HepG2 (cell line): ENCODE data around the gene ADM. TPM values are rescaled to one million over a fixed set of nuclear protein-coding genes. Genes with fewer than 3 reads are reported as not detected.

Source experiments
- BRD4 ChIP-seq: sonication (generic); formaldehyde crosslinking; IDR thresholded peaks from 2 replicates; pipeline ENCODE4 v1.4.0; 2020; ENCODE audit warnings: missing genetic modification reagents
- GATA4 ChIP-seq: sonication (generic); IDR thresholded peaks from 2 replicates; pipeline ENCODE4 v1.6.1; 2016; ENCODE audit warnings: antibody characterized with exemption, low read depth, borderline replicate concordance
- GTF3A ChIP-seq: sonication (generic); formaldehyde crosslinking; conservative IDR thresholded peaks from 2 replicates; pipeline ENCODE4 v1.4.0; 2020; ENCODE audit warnings: mild to moderate bottlenecking, missing genetic modification reagents
- HMG20A ChIP-seq: IDR thresholded peaks from 2 replicates; pipeline ENCODE4 v1.6.1; 2016; ENCODE audit warnings: borderline replicate concordance
- HNF4G ChIP-seq, 2 experiments: sonication (generic) in 1 of 2; formaldehyde crosslinking in 1 of 2; IDR thresholded peaks; 2 replicates each; pipeline versions ENCODE4 v1.4.0 to v1.6.1; 2011 to 2020; ENCODE audit warnings: borderline replicate concordance in 2 of 2, low read depth in 2 of 2, mild to moderate bottlenecking in 2 of 2, low read length in 1 of 2, missing genetic modification reagents in 1 of 2, moderate library complexity in 1 of 2
- IKZF4 ChIP-seq: sonication (generic); formaldehyde crosslinking; IDR thresholded peaks from 2 replicates; pipeline ENCODE4 v1.5.1; 2020; ENCODE audit warnings: borderline replicate concordance, mild to moderate bottlenecking, low read depth, missing genetic modification reagents; ENCODE audit errors: not compliant biosample characterization
- KLF16 ChIP-seq, 2 experiments: sonication (generic) in 1 of 2; formaldehyde crosslinking in 1 of 2; IDR thresholded peaks; 2 replicates each; pipeline versions ENCODE4 v1.6.1 to v1.8.0; 2016 to 2023; ENCODE audit warnings: missing genetic modification reagents in 2 of 2, missing compliant biosample characterization in 1 of 2
- MAF1 ChIP-seq: sonication (generic); formaldehyde crosslinking; IDR thresholded peaks from 2 replicates; pipeline ENCODE4 v1.5.0; 2020; ENCODE audit warnings: missing genetic modification reagents, borderline replicate concordance
- POGZ ChIP-seq: sonication (generic); formaldehyde crosslinking; IDR thresholded peaks from 2 replicates; pipeline ENCODE4 v1.4.0; 2020; ENCODE audit warnings: mild to moderate bottlenecking, missing genetic modification reagents
- POLR2AphosphoS2 ChIP-seq: IDR thresholded peaks from 2 replicates; pipeline ENCODE4 v1.6.1; 2011; ENCODE audit warnings: low read depth, low read length, improper control_type of control experiment
- RFX5 ChIP-seq: IDR thresholded peaks from 2 replicates; pipeline ENCODE4 v1.6.1; 2011; ENCODE audit warnings: low read depth, low read length, improper control_type of control experiment
- RXRA ChIP-seq: sonication (generic); formaldehyde crosslinking; IDR thresholded peaks from 2 replicates; pipeline ENCODE4 v1.5.1; 2020; ENCODE audit warnings: missing genetic modification reagents
- STAG1 ChIP-seq: sonication (generic); formaldehyde crosslinking; IDR thresholded peaks from 2 replicates; pipeline ENCODE4 v1.4.0; 2020; ENCODE audit warnings: missing genetic modification reagents
- TBL1XR1 ChIP-seq: fragments of 150-350 bp; IDR thresholded peaks from 2 replicates; pipeline ENCODE4 v1.6.1; 2014; ENCODE audit warnings: borderline replicate concordance, low read length; ENCODE audit not compliant: partially characterized antibody
- ZNF44 ChIP-seq: sonication (generic); formaldehyde crosslinking; IDR thresholded peaks from 2 replicates; pipeline ENCODE4 v1.5.1; 2020; ENCODE audit warnings: mild to moderate bottlenecking, missing genetic modification reagents
- ZNF775 ChIP-seq: sonication (generic); formaldehyde crosslinking; IDR thresholded peaks from 2 replicates; pipeline ENCODE4 v1.4.0; 2020; ENCODE audit warnings: missing genetic modification reagents, mild to moderate bottlenecking, moderate library complexity, borderline replicate concordance
- polyA plus RNA-seq, 8 experiments: library from polyadenylated mRNA; depleted of rRNA in 3 of 8; stranded (reverse) in 7 of 8; unstranded in 1 of 8; fragments of >200 nt; fragmentation: Illumina TruSeq in 4 of 8; extraction: Trizol in 4 of 8; gene quantifications; 2 replicates each; pipeline versions ENCODE4 v1.2.1 to v1.2.3, GENCODE V29; 2011 to 2016; ENCODE audit warnings: low read depth in 4 of 8, missing spikeins in 1 of 8, mixed read lengths in 1 of 8; ENCODE audit not compliant: insufficient read depth in 1 of 8
- total RNA-seq, 5 experiments: library from RNA; depleted of rRNA; stranded (reverse); fragments of >200 nt; fragmentation: Illumina TruSeq; extraction: Trizol; gene quantifications; 2 replicates each; pipeline ENCODE4 v1.2.3, GENCODE V29; 2016; ENCODE audit warnings: low read depth in 1 of 5
- TF ChIP-seq, protein P1 (sequence below): IDR thresholded peaks from 2 replicates; pipeline ENCODE4 v1.6.1; 2016; ENCODE audit warnings: missing genetic modification reagents, missing compliant biosample characterization
- TF ChIP-seq, protein P2 (sequence below): sonication (generic); formaldehyde crosslinking; IDR thresholded peaks from 2 replicates; pipeline ENCODE4 v1.4.0; 2020; ENCODE audit warnings: missing genetic modification reagents, low read depth, mild to moderate bottlenecking, borderline replicate concordance
- TF ChIP-seq, protein P3 (sequence below): IDR thresholded peaks from 2 replicates; pipeline ENCODE4 v1.6.1; 2016; ENCODE audit warnings: mild to moderate bottlenecking
- TF ChIP-seq, protein P4 (sequence below): sonication (generic); IDR thresholded peaks from 2 replicates; pipeline ENCODE4 v1.6.1; 2016; ENCODE audit warnings: low read depth, borderline replicate concordance
- TF ChIP-seq, protein P5 (sequence below): sonication (generic); formaldehyde crosslinking; IDR thresholded peaks from 2 replicates; pipeline ENCODE4 v1.8.0; 2022; ENCODE audit warnings: mild to moderate bottlenecking, missing genetic modification reagents, borderline replicate concordance

Gene ADM
- total and polyA plus RNA-seq, 2 of the 13 experiments (the other 11 are each of a cell fraction or from before 2014, with no cell fraction given) = 10.7 to 26.1 TPM

DNA sequence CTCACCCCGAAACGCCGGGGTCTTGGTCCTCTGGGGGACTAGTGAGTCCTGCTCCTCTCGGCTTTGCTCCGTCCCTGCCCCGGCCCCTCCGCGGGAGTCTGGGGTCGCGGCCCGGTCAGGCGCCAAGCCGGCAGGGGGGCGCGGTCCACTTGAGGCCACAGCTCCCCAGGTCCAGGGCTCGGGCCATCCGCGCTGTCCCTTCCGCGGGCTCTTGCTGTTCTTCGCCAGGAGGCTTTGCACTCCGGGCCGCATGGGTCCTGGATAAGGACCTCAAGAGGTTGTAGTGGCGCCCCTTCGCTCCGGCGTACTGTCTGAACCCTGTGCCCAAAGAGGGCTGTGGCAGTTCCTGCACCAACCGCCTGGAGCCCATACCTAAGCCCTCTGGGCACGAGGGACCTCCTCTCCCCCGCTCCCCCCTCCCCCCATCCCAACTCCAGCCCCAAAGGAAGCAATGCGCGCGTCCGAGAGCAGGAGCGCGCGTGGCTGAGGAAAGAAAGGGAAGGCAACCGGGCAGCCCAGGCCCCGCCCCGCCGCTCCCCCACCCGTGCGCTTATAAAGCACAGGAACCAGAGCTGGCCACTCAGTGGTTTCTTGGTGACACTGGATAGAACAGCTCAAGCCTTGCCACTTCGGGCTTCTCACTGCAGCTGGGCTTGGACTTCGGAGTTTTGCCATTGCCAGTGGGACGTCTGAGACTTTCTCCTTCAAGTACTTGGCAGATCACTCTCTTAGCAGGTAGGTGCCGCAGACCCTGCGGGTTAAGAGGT is at the start of gene ADM (continued):
- TF ChIP-seq GATA4 (peak; percentile 93), STAG1 (peak; percentile 44; the same call in 1 of the 2 replicates), TBL1XR1 (peak; percentile 78), KLF16 (CRISPR knock-in tag; IDR thresholded peaks at IDR 0.05) (peak in 1 of 2 experiments; percentile 77; a peak in 2 of 4 replicates), ZNF44 (CRISPR knock-in tag) (0 out of 2 replicates have a peak, but pooled peaks have one; percentile 5), GTF3A (CRISPR knock-in tag) (no peak), POGZ (CRISPR knock-in tag) (peak; percentile 79), ZNF775 (CRISPR knock-in tag) (no peak), RXRA (peak; percentile 90), POLR2AphosphoS2 (peak; percentile 86), IKZF4 (CRISPR knock-in tag) (peak; percentile 52), BRD4 (CRISPR knock-in tag) (peak; percentile 10; the same call in 1 of the 2 replicates), MAF1 (CRISPR knock-in tag) (0 out of 2 replicates have a peak, but pooled peaks have one; percentile 46), HNF4G (IDR thresholded peaks at IDR 0.05; ENCODE audit: borderline replicate concordance, low read depth, low read length) (peak; percentile 3; the same call in 1 of the 2 replicates), HNF4G (CRISPR knock-in tag; IDR thresholded peaks at IDR 0.05; ENCODE audit: borderline replicate concordance, low read depth) (no peak), RFX5 (no peak), HMG20A (0 out of 2 replicates have a peak, but pooled peaks have one; percentile 13)
- TF ChIP-seq, protein P1, sequence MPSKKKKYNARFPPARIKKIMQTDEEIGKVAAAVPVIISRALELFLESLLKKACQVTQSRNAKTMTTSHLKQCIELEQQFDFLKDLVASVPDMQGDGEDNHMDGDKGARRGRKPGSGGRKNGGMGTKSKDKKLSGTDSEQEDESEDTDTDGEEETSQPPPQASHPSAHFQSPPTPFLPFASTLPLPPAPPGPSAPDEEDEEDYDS (CRISPR knock-in tag) = peak; percentile 98
- TF ChIP-seq, protein P2, sequence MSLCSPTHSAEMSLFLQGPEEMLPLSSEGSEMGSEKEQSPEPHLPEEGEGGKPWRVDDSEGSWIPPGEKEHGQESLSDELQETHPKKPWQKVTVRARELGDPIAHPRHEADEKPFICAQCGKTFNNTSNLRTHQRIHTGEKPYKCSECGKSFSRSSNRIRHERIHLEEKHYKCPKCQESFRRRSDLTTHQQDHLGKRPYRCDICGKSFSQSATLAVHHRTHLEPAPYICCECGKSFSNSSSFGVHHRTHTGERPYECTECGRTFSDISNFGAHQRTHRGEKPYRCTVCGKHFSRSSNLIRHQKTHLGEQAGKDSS (CRISPR knock-in tag) = peak; percentile 62; the same call in 1 of the 2 replicates
- TF ChIP-seq, protein P3, sequence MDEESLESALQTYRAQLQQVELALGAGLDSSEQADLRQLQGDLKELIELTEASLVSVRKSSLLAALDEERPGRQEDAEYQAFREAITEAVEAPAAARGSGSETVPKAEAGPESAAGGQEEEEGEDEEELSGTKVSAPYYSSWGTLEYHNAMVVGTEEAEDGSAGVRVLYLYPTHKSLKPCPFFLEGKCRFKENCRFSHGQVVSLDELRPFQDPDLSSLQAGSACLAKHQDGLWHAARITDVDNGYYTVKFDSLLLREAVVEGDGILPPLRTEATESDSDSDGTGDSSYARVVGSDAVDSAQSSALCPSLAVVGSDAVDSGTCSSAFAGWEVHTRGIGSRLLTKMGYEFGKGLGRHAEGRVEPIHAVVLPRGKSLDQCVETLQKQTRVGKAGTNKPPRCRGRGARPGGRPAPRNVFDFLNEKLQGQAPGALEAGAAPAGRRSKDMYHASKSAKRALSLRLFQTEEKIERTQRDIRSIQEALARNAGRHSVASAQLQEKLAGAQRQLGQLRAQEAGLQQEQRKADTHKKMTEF (CRISPR knock-in tag) = peak; percentile 80
- TF ChIP-seq, protein P4, sequence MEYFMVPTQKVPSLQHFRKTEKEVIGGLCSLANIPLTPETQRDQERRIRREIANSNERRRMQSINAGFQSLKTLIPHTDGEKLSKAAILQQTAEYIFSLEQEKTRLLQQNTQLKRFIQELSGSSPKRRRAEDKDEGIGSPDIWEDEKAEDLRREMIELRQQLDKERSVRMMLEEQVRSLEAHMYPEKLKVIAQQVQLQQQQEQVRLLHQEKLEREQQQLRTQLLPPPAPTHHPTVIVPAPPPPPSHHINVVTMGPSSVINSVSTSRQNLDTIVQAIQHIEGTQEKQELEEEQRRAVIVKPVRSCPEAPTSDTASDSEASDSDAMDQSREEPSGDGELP = peak; percentile 54; the same call in 1 of the 2 replicates
- TF ChIP-seq, protein P5, sequence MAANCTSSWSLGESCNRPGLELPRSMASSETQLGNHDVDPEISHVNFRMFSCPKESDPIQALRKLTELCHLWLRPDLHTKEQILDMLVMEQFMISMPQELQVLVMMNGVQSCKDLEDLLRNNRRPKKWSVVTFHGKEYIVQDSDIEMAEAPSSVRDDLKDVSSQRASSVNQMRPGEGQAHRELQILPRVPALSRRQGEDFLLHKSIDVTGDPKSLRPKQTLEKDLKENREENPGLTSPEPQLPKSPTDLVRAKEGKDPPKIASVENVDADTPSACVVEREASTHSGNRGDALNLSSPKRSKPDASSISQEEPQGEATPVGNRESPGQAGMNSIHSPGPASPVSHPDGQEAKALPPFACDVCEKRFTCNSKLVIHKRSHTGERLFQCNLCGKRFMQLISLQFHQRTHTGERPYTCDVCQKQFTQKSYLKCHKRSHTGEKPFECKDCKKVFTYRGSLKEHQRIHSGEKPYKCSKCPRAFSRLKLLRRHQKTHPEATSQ (CRISPR knock-in tag) = peak; percentile 30; the same call in 1 of the 2 replicates
